HG02970 (cell line): ENCODE results near the gene KIF22.
"Not testable (repeated sequence)": the region's sequence is repeated elsewhere in the genome, so short reads cannot be mapped to it uniquely, and the experiment has no call there.

Source experiments
- ATAC-seq: cut with Tn5 transposase; IDR thresholded peaks from one replicate; pipeline ENCODE4 v1.9.1; 2021; ENCODE audit warnings: mild to moderate bottlenecking, moderate library complexity, moderate number of reproducible peaks; ENCODE audit not compliant: unreplicated experiment, low FRiP score

The KIF22 gene

GRCh38 chr16:29793153-29793552 is 2.6 kb downstream of the KIF22 start:
- not testable (repeated sequence) for ATAC-seq

GRCh38 chr16:29794231-29794710 is 3.7 kb downstream of the KIF22 start:
- no peak for ATAC-seq

GRCh38 chr16:29802416-29802935 is 11.9 kb downstream of the KIF22 start:
- no peak for ATAC-seq

GRCh38 chr16:29804020-29804419 is 13.5 kb downstream of the KIF22 start:
- ATAC-seq, result no peak

DNA sequence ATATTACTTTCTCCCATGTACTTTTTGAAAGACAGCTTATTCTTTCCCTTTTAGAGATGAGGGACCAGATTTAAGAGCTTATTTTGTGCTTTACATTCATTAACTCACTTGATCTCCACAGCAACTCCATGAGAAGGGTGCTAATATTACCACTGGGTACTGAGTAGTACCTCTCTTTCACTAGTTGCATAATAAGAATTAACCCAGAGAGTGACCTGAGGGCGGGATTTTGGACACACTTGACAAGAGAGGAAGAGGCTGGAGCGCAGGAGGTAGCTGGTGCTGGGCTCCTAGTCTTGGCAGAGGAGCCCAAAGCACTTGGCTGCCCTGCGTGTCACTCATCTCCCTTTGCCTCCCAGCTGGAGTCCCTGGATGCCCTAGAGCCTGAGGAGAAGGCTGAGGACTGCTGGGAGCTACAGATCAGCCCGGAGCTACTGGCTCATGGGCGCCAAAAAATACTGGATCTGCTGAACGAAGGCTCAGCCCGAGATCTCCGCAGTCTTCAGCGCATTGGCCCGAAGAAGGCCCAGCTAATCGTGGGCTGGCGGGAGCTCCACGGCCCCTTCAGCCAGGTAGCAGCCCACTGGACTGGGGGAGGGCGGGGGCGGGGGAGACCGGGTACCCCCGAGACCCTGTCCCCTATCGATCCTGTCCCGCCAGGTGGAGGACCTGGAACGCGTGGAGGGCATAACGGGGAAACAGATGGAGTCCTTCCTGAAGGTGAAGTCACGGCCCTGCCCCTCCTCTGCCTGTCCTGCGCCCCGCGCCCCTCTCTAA is 14.1 kb downstream of the KIF22 start:
- no peak for ATAC-seq

DNA sequence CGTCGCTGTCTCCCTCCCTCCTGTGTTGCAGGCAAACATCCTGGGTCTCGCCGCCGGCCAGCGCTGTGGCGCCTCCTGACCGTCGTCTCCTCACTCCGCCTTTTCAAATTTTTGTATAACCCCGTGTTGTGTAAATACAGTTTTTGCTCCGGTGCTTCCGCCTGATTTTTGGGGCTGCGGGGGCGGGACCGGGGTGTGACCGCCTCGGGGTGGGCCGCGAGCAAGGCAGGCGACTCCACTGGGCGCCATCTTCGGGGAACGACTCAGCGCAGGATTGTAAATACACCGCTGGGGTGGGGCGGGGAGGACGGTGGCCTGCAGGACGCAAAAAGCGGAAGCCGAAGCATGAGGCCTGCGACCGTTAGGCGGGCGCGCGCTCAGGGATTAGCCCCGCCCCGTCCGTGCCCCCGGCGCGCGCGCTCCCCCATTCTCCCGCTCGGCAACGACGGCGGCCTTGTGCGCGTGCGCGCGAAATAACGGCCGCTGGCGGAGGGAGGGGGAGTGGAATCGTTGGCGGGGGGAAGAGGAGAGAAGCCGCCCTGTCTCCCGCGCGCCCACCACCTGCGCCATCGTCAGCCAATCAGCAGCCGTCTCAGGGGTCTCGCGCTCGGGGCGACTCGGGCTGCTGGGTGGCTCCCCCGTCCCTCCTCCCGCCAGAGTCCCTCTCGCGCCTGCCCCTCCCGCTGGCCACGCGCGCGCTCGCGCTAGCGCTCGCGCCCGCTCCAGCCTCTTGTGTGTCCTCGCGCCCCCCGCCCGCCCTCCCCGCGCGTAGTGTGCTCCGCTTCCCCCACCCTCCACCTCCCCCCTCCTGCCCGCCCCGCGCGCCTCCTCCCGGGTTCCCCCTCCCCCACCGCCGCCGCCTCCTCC is 14.9 kb downstream of the KIF22 start:
- ATAC-seq, result peak; percentile 59

GRCh38 chr16:29806099-29806579 is 15.6 kb downstream of the KIF22 start, which contains the start of gene MAZ:
Gene MAZ (plus strand): TSS chr16:29806529. CDS start chr16:29806702, 173 bp downstream.
- ATAC-seq, result no peak

- ATAC-seq, result no peak
These were observed 16.3 kb downstream of the KIF22 start for GRCh38 chr16:29806641-29807425.

DNA sequence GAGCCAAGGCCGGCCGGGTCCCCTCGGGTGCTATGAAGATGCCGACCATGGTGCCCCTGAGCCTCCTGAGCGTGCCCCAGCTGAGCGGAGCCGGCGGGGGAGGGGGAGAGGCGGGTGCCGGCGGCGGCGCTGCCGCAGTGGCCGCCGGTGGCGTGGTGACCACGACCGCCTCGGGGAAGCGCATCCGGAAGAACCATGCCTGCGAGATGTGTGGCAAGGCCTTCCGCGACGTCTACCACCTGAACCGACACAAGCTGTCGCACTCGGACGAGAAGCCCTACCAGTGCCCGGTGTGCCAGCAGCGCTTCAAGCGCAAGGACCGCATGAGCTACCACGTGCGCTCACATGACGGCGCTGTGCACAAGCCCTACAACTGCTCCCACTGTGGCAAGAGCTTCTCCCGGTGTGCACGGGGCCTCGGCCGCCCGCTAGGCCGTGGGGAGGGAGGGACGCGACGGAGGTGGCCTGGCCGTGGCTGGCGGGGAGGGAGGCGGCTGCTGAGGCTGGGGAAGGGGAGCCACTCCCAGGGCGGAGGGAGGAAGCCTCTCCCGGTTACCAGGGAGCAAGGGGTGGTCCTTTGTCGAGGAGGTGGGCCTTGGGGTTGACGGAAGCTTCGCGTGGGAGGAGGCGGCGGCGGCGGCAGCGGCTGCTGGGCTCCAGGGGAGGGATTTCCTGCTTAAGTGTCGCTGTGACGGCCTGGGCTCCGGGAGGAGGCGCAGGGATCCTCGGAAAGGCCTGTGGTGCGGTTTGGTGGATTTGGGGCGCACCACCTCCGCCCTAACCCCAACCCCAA is 17.1 kb downstream of the KIF22 start:
- peak; percentile 24 for ATAC-seq

- no peak for ATAC-seq
These were observed 17.8 kb downstream of the KIF22 start for GRCh38 chr16:29808219-29808900.

GRCh38 chr16:29809031-29809747 is 18.6 kb downstream of the KIF22 start:
- ATAC-seq, result no peak

DNA sequence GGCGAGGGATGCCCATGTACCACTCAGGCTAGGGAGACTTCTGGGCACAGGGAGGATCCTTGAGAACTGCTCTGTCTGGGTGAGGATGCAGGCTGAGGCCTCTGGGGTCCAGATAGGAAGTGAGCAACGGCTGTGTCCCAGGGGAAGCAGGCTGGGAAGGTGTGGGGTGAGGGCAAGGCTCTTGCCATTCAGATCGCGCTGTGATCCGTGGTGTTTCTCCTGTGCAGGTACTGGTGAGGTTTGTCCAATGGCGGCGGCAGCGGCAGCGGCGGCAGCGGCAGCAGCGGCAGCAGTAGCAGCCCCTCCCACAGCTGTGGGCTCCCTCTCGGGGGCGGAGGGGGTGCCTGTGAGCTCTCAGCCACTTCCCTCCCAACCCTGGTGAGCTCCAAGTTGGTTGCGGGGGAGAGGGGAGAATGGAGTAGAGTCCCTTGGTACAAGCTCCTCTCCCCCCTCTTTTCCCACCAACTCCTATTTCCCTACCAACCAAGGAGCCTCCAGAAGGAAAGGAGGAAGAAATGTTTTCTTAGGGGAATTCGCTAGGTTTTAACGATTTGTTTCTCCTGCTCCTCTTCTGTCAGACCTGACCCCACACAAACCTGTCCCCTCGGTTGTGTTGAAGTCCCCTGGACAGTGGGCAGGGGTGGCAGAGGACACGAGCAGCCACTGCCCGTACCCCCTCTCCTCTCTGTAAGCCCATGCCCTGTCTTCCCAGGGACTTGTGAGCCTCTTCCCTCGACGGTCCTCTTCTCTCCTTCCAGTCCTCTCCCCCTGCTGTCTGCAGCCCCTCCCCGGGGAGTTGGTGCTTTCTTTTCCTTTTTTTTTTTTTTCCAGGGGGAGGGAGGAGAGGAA is 19.5 kb downstream of the KIF22 start:
- no peak for ATAC-seq

DNA sequence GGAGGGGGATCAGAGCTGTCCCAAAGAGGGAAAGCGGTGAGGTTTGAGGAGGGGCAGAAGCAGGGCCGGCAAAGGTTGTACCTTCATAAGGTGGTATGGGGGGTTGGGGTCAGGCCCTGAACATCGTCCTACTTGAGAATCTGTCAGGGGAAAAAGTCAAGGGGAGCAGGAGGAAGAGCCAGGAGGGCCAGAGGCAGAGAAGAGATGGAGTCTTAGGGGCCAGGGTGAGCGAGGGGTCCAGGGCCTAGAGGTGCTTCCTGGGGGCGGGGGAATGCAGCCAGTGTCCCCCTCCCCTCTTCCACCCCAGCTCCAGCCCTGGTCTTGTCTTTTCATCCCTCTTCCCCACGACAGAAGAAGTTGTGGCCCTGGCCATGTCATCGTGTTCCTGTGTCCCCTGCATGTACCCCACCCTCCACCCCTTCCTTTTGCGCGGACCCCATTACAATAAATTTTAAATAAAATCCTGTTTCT is 20.2 kb downstream of the KIF22 start:
- ATAC-seq, result no peak

- ATAC-seq, result no peak
These were observed 20.8 kb downstream of the KIF22 start for GRCh38 chr16:29811170-29811895.

DNA sequence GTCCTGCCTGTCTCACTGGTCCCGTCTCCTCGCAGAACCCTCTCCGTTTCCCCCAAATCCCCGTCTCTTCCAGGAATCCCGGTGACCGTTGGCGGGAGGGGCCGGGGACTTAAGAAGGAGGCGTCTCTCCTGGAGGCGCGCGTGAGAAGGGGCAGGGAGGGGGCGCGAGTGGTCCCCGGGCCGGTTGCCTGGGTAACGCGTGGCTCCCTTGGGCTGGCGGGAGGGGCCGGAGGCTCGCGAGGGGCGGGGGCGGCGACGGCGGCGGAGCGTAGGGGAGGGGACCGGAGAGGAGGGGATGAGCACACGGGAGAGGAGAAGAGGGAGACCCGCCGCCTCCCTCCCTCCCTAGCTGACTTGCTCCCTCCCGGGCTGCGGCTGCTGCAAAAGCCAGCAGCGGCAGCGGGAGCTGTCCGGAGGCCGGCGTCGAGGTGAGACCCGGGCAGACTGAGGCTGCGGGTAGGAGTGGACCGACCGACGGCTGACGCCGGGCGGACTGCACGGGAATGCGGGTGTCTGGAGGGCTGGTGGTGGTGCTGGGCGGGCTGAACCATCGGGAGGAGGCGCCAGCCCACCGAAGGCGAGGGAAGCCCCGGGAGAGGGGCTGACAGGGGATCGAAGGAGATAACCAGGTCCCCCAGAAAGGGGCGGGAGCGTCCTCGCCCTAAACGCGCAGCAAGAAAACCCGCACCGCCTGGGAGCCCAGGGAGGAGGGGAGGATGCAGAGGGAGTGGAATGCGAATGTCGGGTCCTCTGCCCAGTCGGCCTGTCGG is 21.5 kb downstream of the KIF22 start, which contains the start of gene PRRT2:
Gene PRRT2 (plus strand): TSS at position 298 of the 770 bp plus-strand sequence. CDS start 862 bp downstream, outside the sequence.
- no peak for ATAC-seq
